ENCODE data around the gene ZG16B.

DNA sequence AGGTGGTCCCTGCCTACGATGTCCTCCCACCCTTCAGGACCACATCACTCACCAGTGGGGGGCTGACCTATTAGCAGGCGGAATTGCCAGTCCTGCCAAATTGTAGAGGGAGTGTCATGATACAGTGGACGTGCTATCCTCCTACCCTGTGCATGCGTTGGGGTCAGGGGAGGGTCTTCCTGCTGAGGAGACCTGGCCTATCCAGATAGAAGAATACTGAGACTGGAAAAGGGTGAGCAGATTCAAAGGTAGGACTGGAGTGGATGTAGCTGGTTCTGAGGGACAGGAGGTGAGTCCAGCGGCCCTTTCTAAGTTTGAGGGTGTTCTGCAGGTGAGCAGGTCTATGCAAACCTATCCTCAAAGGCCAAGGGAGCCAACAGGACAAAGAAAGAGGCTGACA is 23.8 kb upstream of the ZG16B start:
- TF ChIP-seq, protein P1, sequence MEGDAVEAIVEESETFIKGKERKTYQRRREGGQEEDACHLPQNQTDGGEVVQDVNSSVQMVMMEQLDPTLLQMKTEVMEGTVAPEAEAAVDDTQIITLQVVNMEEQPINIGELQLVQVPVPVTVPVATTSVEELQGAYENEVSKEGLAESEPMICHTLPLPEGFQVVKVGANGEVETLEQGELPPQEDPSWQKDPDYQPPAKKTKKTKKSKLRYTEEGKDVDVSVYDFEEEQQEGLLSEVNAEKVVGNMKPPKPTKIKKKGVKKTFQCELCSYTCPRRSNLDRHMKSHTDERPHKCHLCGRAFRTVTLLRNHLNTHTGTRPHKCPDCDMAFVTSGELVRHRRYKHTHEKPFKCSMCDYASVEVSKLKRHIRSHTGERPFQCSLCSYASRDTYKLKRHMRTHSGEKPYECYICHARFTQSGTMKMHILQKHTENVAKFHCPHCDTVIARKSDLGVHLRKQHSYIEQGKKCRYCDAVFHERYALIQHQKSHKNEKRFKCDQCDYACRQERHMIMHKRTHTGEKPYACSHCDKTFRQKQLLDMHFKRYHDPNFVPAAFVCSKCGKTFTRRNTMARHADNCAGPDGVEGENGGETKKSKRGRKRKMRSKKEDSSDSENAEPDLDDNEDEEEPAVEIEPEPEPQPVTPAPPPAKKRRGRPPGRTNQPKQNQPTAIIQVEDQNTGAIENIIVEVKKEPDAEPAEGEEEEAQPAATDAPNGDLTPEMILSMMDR (IDR thresholded peaks at IDR 0.05; ENCODE audit: low read depth, low read length): no peak
- no peak for TF ChIP-seq EZH2phosphoT487 (IDR thresholded peaks at IDR 0.05; ENCODE audit: low read depth)
